Immature natural killer cell (primary cell): ENCODE data around the gene EFHD2. TPM values are rescaled to one million over a fixed set of nuclear protein-coding genes. Genes with fewer than 3 reads are reported as not detected.

Experiments
- DNase-seq, 3 donors: peaks; one replicate each; pipeline ENCODE4 v3.0.0; 2022; ENCODE audit warnings: mixed read lengths in 1 of 3
- H3K27ac Mint-ChIP-seq, 6 donors: one replicate each; pipeline ENCODE4 v1.8.0; 2020; ENCODE audit warnings: mixed read lengths in 6 of 6, mild to moderate bottlenecking in 5 of 6, inconsistent platforms in 4 of 6, moderate library complexity in 3 of 6
- H3K27me3 Mint-ChIP-seq, 3 donors: one replicate each; pipeline ENCODE4 v1.8.0; 2020 to 2021; ENCODE audit warnings: low read depth in 3 of 3, mild to moderate bottlenecking in 3 of 3, mixed read lengths in 3 of 3, moderate library complexity in 3 of 3, inconsistent platforms in 1 of 3
- H3K36me3 Mint-ChIP-seq, 3 donors: one replicate each; pipeline ENCODE4 v1.8.0; 2020; ENCODE audit warnings: mixed read lengths in 3 of 3, inconsistent platforms in 2 of 3, mild to moderate bottlenecking in 2 of 3
- H3K4me1 Mint-ChIP-seq, 2 donors: one replicate each; pipeline ENCODE4 v1.8.0; 2020; ENCODE audit warnings: inconsistent platforms in 2 of 2, mild to moderate bottlenecking in 2 of 2, mixed read lengths in 2 of 2, moderate library complexity in 1 of 2
- H3K4me3 Mint-ChIP-seq, 5 donors: one replicate each; pipeline ENCODE4 v1.8.0; 2020; ENCODE audit warnings: mild to moderate bottlenecking in 5 of 5, mixed read lengths in 5 of 5, inconsistent platforms in 3 of 5, moderate library complexity in 3 of 5
- H3K9me3 Mint-ChIP-seq, 6 donors: one replicate each; pipeline ENCODE4 v1.8.0; 2020; ENCODE audit warnings: mild to moderate bottlenecking in 6 of 6, mixed read lengths in 6 of 6, inconsistent platforms in 4 of 6, moderate library complexity in 3 of 6
- polyA plus RNA-seq, 3 donors: library from polyadenylated mRNA; unstranded; fragments of 300-500 nt; fragmentation: Illumina TruSeq; gene quantifications; one replicate each; pipeline ENCODE4 v1.2.3, GENCODE V29; 2021

The EFHD2 gene
- polyA plus RNA-seq, 3 donors from 2014 or later: 686 to 1,063 (median 771) TPM

DNA sequence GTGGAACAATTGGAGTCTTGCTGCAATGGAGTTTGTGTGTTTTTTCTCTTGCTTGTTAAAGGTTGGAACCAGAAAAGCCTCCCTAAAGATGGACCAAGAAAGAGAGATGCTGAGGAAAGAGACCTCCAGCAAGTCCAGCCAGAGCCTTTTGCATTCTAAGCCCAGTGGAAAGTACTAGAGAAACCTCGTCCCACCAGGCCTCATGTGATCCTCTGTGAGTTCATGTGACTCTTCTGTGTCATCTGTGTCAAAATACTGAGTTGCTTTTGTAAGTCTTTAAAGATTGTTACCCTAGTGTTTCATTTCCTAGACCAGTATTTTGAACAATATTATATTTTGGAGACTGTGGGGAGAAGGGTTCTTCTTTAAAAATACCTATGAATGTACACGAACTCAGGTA lies 12.5 kb upstream of the EFHD2 start:
- DNase-seq: no peak
- Mint-ChIP-seq H3K36me3 (peaks cover 0 to 3% (median 0%) of the 10 kb centered on the region in 3 donors), H3K27ac (peak overlapping the region in 2 of 6 donors; percentile 13 to 14), H3K4me1 (peaks cover 36 to 41% of the 10 kb centered on the region in 2 donors), H3K27me3 (peaks cover 0 to 3% (median 2%) of the 10 kb centered on the region in 3 donors), H3K9me3 (no peaks in the 10 kb centered on the region), H3K4me3 (no peak overlapping the region)

DNA sequence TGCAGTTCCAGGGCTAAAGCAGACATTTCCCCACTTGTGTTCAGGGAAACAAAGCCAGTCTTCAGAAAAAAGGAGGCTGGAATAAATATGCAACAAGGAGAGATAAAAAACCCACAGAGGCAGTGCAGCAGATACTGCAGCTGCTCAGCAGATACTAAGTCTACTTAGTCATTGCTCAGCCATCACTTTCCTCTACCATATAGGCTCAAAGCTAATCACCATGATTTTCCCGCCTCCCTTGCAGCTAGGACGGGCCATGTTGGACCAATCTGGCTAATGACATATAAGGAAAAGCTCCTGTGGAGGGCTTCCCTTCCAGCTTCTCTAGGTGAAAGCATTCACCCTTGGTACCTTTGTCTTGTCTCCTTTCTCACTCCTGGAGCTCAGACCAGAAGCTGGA lies 10.0 kb upstream of the EFHD2 start:
- Mint-ChIP-seq H3K36me3 (peaks cover 0 to 11% (median 4%) of the 10 kb centered on the region in 3 donors), H3K4me1 (peaks cover 58 to 61% of the 10 kb centered on the region in 2 donors), H3K9me3 (no peaks in the 10 kb centered on the region), H3K4me3 (peak overlapping the region in 3 of 5 donors; percentile 18 to 70 (median 62)), H3K27ac (peak overlapping the region; percentile 89 to 99 (median 92)), H3K27me3 (peaks cover 0 to 3% (median 2%) of the 10 kb centered on the region in 3 donors)
- no peak for DNase-seq

DNA sequence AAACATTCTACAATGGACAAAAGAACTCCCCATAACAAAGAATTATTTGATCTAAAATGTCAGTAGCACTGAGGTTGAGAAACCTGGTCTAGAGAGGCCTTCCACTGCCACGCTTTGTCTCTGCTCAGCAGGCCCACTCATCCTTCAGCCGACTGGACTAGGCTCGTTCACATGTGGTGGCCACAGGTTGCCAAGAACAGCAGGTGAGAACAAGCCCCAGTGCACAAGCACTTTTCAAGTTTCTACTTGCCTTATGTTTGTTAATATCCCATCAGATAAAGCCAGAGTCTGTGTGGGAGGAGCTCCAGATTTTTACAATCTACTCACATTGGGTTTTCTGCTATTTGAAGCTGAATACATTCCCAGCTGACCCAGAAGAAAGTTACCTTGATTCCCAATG lies 9.1 kb upstream of the EFHD2 start:
- DNase-seq: no peak
- H3K27me3 Mint-ChIP-seq: peaks cover 3 to 4% (median 3%) of the 10 kb centered on the region in 3 donors
- H3K9me3 Mint-ChIP-seq: no peaks in the 10 kb centered on the region
- H3K27ac Mint-ChIP-seq: peak overlapping the region; percentile 89 to 99 (median 92)
- H3K4me3 Mint-ChIP-seq: peak overlapping the region; percentile 27 to 71 (median 67)
- peaks cover 3 to 14% (median 6%) of the 10 kb centered on the region in 3 donors for H3K36me3 Mint-ChIP-seq
- H3K4me1 Mint-ChIP-seq: peaks cover 65 to 70% of the 10 kb centered on the region in 2 donors

DNA sequence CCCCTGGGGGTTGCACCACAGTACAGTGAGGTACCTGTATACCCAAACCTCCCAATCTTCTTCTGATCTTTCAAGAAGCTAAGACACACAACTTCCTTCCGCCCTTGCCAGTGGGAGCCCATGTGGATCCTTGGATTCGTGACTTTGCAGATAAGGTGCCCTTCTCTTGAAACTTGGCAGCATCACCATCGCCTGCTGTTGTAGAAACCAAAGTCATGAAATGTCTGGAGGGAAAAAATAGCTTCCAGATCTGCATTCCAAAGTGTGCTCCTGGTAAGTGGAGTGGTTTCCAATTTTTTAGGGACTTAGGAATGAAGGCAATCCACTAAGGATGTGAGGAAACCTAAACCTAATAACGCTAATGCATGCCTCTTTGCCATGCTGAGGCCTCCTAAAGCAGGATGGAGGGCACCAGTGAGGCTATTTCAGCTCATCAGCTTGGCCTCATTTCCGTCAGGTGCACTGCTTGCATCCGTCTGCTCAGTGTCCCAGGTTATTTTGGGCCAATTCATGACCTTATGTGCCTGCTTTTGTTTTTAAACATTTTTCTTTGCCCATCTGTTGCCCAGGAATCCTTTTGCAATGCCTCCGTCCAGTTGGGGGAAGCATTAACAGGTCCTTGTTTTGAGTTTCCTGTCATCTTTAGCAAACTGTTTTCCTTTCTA lies 8.2 kb upstream of the EFHD2 start:
- Mint-ChIP-seq H3K9me3 (no peaks in the 10 kb centered on the region), H3K4me3 (peak overlapping the region; percentile 38 to 71 (median 59)), H3K27me3 (peaks cover 3 to 6% (median 4%) of the 10 kb centered on the region in 3 donors), H3K36me3 (peaks cover 3 to 14% (median 6%) of the 10 kb centered on the region in 3 donors), H3K4me1 (peaks cover 74 to 79% of the 10 kb centered on the region in 2 donors), H3K27ac (peak overlapping the region; percentile 89 to 99 (median 92))
- DNase-seq: no peak

DNA sequence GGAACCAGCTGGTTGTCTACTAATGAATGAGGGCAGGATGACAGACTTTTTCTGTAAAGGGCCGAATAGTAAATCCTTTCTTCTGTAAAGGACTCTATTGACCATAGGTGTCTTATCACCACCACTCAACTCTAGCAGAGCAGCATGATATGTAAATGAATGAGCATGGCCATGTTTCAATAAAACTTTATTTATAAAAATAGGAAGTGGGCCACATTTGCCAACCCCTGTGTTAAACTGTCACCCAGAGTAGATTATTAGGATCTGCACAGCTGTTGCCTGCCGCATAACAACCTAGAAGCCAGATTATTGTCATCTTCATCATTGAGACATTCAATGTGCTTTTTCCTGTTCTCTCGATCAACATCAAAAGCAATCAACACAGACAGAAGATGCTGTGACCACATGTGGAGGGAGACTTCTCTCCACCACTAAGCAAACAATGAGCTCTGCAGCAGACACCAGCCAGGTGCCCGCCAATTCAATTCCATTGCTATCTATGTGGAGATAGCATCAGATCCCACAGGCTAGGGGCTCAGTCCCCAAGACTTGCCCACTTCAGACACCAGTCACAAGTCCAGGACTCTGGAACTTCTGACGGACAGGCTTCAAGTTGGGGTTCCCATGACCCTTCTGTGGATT lies 6.8 kb upstream of the EFHD2 start:
- H3K4me3 Mint-ChIP-seq: peak overlapping the region; percentile 93 to 100 (median 97)
- DNase-seq: no peak
- H3K4me1 Mint-ChIP-seq: peaks cover 88 to 93% of the 10 kb centered on the region in 2 donors
- H3K27me3 Mint-ChIP-seq: peaks cover 11 to 15% (median 14%) of the 10 kb centered on the region in 3 donors
- H3K27ac Mint-ChIP-seq: peak overlapping the region; percentile 97 to 100 (median 100)
- H3K36me3 Mint-ChIP-seq: peaks cover 3 to 14% (median 6%) of the 10 kb centered on the region in 3 donors
- no peaks in the 10 kb centered on the region for H3K9me3 Mint-ChIP-seq

DNA sequence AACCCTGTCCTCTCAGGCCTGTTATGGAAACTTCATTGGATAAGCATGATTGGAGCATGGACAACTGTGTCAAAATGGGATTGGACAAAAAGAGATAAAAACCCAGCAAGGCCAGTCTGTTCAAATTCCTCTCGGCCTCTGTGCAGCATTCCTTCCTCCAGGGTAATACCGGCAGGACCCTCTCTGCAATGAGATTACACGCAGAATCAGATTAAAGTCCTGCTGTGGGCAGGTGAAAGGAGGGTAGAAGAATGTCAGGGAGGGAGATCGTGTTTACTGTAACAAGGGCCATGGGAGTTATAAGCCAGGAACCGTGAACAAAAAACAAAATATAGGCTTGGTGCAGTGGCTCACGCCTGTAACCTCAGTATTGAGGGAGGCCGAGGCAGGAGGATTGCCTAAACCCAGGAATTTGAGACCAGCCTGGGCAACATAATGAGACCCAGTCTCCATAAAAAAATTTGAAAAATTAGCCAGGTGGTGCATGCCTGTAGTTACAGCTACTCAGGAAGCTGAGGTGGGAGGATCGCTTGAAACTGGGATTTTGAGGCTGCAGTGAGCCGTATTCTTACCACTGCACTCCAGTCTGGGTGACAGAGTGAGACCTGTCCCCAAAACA lies 5.6 kb upstream of the EFHD2 start:
- Mint-ChIP-seq H3K27ac (peak overlapping the region; percentile 97 to 100 (median 100)), H3K4me3 (peak overlapping the region; percentile 93 to 100 (median 97)), H3K36me3 (peaks cover 3 to 11% (median 6%) of the 10 kb centered on the region in 3 donors), H3K27me3 (peaks cover 16 to 20% (median 17%) of the 10 kb centered on the region in 3 donors), H3K9me3 (no peaks in the 10 kb centered on the region), H3K4me1 (peaks cover 94 to 99% of the 10 kb centered on the region in 2 donors)
- DNase-seq: no peak

DNA sequence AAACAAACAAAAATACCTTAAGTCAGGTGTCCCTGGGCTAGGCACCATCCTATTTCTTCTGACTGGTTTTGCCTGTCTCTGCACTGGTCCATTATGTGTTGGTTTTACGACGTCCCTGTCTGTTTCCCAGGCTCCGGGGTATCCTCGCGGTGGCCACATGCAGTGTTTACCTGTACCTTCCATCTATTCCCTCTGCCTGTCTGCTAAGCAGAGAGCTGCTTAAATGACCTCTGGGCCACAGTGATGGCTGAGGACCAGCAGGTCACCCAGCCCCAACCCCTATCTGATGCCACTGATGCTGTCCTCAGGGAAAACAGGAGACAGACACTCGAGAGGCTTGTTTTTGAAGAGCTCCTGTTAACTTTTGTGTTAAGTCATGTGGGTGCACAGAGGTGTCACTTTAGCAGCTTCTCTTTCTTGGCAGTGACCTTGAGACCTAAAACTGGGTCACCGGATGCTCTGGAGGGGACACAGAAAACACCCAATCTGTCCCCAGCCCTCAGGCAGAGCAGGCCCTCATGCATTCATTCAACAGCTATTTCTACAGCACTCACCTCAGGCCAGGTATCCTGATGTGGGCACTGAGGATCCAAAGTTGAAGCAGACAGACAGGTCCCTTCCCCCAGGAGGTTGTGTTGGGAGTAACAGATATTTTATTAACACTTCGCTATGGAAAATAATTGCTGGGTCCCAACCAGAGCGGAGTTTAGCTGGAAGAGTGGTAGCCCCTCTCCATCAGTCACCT lies 4.4 kb upstream of the EFHD2 start:
- Mint-ChIP-seq H3K27ac (peak overlapping the region; percentile 97 to 100 (median 100)), H3K4me3 (peak overlapping the region; percentile 93 to 100 (median 97))
- DNase-seq: peak; percentile 63 to 73 (median 66)

DNA sequence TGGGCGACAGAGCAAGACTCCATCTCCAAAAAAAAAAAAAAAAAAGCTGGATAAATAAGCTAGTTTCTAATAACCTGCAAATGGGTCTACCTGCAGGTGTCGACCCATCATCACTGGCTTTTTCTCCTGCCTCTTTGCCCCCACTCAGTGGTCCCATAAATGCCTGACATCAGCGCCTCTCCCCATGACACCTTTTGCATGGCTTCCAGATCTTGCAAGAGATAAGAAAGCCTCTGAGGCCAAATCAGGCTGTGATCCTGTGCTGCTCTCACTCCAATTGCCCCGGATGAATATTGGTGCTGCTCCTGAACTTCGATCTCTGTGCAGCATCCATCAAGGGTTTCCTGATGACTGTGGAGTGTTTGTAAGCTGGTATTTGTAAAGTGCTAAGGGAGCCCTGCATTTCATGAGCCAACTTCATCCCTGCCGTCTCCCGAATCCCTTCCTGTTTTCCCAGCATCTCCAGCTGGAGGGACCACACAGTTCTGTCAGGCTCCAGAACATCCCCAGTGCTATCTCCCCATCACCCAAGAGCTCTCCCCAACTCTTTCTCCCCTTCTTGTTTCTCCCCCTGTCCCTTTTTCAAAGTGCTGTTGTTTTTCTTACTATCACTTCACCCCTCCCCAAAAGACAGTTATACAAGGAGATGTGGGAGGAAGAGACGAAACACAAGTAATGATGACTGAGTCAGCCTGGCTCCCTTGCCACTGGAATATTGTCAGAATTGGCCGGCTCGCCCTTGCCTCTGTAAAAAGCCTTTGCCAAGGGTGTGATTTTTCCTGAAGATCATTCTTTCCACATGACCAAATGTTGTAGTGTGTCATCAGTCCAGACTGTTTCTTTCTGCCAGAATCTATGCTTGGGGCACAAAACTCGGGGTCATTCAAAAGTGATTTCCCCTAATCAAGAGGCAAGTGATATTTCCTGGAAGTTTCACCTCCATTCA lies 2.8 kb upstream of the EFHD2 start:
- peaks cover 73 to 79% of the 10 kb centered on the region in 2 donors for H3K4me1 Mint-ChIP-seq
- peak overlapping the region; percentile 97 to 100 (median 100) for H3K27ac Mint-ChIP-seq
- peaks cover 38 to 43% (median 40%) of the 10 kb centered on the region in 3 donors for H3K27me3 Mint-ChIP-seq
- H3K4me3 Mint-ChIP-seq: peak overlapping the region; percentile 91 to 100 (median 96)
- H3K36me3 Mint-ChIP-seq: peaks cover 7 to 18% (median 17%) of the 10 kb centered on the region in 3 donors
- DNase-seq: peak in 1 of 3 donors; percentile 36
- no peaks in the 10 kb centered on the region for H3K9me3 Mint-ChIP-seq

More for the DNA sequence above, 4.4 kb upstream of the EFHD2 start:
- Mint-ChIP-seq H3K9me3 (no peaks in the 10 kb centered on the region), H3K27me3 (peaks cover 23 to 27% (median 24%) of the 10 kb centered on the region in 3 donors), H3K4me1 (peaks cover 85 to 92% of the 10 kb centered on the region in 2 donors), H3K36me3 (peaks cover 3 to 11% (median 6%) of the 10 kb centered on the region in 3 donors)

DNA sequence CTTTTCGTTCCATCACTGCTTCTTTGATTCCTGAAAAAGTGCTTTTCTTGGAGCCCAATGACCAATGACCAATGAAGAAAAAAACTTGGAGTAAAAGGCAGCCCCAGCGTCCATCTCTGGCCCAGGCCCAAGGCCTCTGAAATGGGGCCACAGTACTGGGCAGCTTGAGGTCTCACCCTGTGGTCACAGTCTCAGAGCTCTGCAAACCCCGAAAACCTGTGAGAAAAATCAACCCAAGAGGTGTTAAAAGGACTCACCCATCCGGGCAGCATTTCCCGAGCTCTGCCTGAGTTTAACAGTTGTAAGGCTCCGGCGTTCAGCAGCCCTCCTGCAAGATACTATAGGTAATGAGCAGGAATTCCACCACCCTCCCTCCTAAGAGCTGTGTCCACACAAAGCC lies 2.1 kb upstream of the EFHD2 start:
- Mint-ChIP-seq H3K27me3 (peaks cover 43 to 50% (median 45%) of the 10 kb centered on the region in 3 donors), H3K36me3 (peaks cover 11 to 22% (median 21%) of the 10 kb centered on the region in 3 donors), H3K4me3 (peak overlapping the region; percentile 91 to 100 (median 96)), H3K4me1 (peaks cover 74 to 79% of the 10 kb centered on the region in 2 donors), H3K27ac (peak overlapping the region; percentile 97 to 100 (median 100)), H3K9me3 (no peaks in the 10 kb centered on the region)
- DNase-seq: peak; percentile 84

DNA sequence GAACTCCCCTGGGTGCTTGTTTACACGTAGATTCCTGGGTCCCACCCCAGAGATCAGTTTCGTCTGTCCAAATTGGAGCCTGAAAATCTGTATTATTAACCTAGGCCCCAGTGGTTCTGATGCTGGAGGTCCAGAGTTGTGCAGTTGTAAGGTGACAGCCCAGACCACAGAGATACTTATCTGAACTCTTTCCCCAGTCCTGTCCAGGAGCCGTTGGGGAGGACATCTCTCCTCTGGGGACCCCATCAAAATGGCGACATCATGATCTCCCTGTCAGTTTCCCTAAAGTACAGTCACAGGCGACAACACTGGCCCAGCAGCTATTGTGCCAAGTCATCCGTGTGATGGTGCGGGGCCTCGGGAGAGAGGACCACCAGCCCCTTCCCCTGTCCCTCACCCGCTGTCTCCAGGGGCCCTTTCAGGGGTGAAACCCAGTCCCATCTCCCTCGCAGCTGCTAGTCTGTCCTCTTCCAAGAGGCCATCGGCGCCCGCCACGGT lies 749 bp upstream of the EFHD2 start:
- no peak for DNase-seq
- H3K4me1 Mint-ChIP-seq: peaks cover 74 to 79% of the 10 kb centered on the region in 2 donors
- H3K27me3 Mint-ChIP-seq: peaks cover 46 to 56% (median 55%) of the 10 kb centered on the region in 3 donors
- H3K9me3 Mint-ChIP-seq: no peaks in the 10 kb centered on the region
- peak overlapping the region; percentile 97 to 100 (median 100) for H3K27ac Mint-ChIP-seq
- peaks cover 18 to 29% (median 20%) of the 10 kb centered on the region in 3 donors for H3K36me3 Mint-ChIP-seq
- H3K4me3 Mint-ChIP-seq: peak overlapping the region; percentile 91 to 100 (median 96)

DNA sequence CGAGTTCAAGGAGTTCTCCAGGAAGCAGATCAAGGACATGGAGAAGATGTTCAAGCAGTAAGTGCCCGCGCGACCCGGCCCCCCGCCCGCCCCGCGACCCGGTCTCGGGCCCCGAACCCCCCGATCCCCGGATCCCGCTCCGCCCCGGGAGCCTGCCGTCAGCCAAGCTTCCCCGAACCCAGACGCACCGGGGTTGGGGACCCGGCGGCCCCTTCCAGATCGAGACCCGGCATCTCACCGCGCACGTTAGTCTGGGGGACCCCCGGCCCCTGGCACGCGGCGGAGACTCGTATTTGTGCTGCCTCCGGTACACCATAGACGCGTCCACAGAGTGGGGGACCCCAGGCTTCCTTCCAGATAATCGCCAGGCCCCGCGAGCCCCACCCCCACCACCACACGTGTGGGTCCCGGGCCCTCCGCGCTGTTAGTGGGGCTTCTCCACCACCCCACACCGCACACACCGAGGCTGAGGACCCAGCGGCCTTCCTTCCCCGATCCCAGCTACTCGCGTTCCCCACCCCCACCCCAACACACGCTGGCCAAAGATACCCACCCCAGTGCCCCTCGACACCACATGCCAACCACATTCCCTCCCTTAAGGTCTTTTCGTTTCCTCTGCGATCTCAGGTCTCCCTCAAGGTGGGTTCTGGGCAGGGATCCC lies 665 bp downstream of the EFHD2 start:
- peaks cover 57 to 63% (median 60%) of the 10 kb centered on the region in 3 donors for H3K27me3 Mint-ChIP-seq
- H3K36me3 Mint-ChIP-seq: peaks cover 24 to 41% (median 29%) of the 10 kb centered on the region in 3 donors
- peak overlapping the region; percentile 96 to 100 (median 97) for H3K4me3 Mint-ChIP-seq
- no peaks in the 10 kb centered on the region for H3K9me3 Mint-ChIP-seq
- H3K27ac Mint-ChIP-seq: peak overlapping the region; percentile 97 to 100 (median 100)
- peaks cover 77 to 79% of the 10 kb centered on the region in 2 donors for H3K4me1 Mint-ChIP-seq
- DNase-seq: peak; percentile 64 to 75 (median 68)
